Measurements from ENCODE around the gene CHST12.
"Not testable (repeated sequence)": the region's sequence is repeated elsewhere in the genome, so short reads cannot be mapped to it uniquely, and the experiment has no call there.

Gene CHST12

GRCh38 chr7:2405201-2405600 is 1.8 kb downstream of the CHST12 start:
- peak; percentile 15 for DNase-seq

- DNase-seq: peak; percentile 75
Measured at GRCh38 chr7:2405601-2406345, 2.4 kb downstream of the CHST12 start.

- DNase-seq: peak; percentile 22
Measured at GRCh38 chr7:2409745-2410414, 6.5 kb downstream of the CHST12 start.

GRCh38 chr7:2411049-2411448 is 7.6 kb downstream of the CHST12 start:
- DNase-seq: no peak

- DNase-seq: no peak
Measured at GRCh38 chr7:2411815-2412586, 8.6 kb downstream of the CHST12 start.

- no peak for DNase-seq
Measured at GRCh38 chr7:2412587-2413201, 9.3 kb downstream of the CHST12 start.

- no peak for DNase-seq
Measured at GRCh38 chr7:2416063-2416462, 12.7 kb downstream of the CHST12 start.

GRCh38 chr7:2416650-2417049 is 13.2 kb downstream of the CHST12 start:
- no peak for DNase-seq

GRCh38 chr7:2417178-2417577 is 13.8 kb downstream of the CHST12 start:
- DNase-seq: not testable (repeated sequence)

- DNase-seq: peak; percentile 67
Measured at GRCh38 chr7:2417981-2418481, 14.6 kb downstream of the CHST12 start.

- no peak for DNase-seq
Measured at GRCh38 chr7:2420216-2420933, 17.0 kb downstream of the CHST12 start.

GRCh38 chr7:2421943-2422310 is 18.5 kb downstream of the CHST12 start:
- no peak for DNase-seq

- no peak for DNase-seq
Measured at GRCh38 chr7:2425749-2426148, 22.3 kb downstream of the CHST12 start.

GRCh38 chr7:2431260-2431867 is 28.0 kb downstream of the CHST12 start:
- DNase-seq: peak; percentile 52

GRCh38 chr7:2432910-2433712 is 29.7 kb downstream of the CHST12 start:
- DNase-seq: no peak

- no peak for DNase-seq
Measured at GRCh38 chr7:2433713-2434550, 30.5 kb downstream of the CHST12 start.

GRCh38 chr7:2435146-2435545 is 31.7 kb downstream of the CHST12 start:
- DNase-seq: no peak

GRCh38 chr7:2436341-2437104 is 33.1 kb downstream of the CHST12 start:
- no peak for DNase-seq

GRCh38 chr7:2437136-2437535 is 33.7 kb downstream of the CHST12 start:
- DNase-seq: no peak
